HG03575 (cell line): ENCODE data around the gene CHD2.
"Not testable (repeated sequence)": the region's sequence is repeated elsewhere in the genome, so short reads cannot be mapped to it uniquely, and the experiment has no call there.

ENCODE experiments used
- ATAC-seq: cut with Tn5 transposase; IDR thresholded peaks from one replicate; pipeline ENCODE4 v1.9.1; 2021; ENCODE audit not compliant: unreplicated experiment, insufficient number of reproducible peaks, low FRiP score; ENCODE audit errors: extremely low read depth

Gene CHD2

DNA sequence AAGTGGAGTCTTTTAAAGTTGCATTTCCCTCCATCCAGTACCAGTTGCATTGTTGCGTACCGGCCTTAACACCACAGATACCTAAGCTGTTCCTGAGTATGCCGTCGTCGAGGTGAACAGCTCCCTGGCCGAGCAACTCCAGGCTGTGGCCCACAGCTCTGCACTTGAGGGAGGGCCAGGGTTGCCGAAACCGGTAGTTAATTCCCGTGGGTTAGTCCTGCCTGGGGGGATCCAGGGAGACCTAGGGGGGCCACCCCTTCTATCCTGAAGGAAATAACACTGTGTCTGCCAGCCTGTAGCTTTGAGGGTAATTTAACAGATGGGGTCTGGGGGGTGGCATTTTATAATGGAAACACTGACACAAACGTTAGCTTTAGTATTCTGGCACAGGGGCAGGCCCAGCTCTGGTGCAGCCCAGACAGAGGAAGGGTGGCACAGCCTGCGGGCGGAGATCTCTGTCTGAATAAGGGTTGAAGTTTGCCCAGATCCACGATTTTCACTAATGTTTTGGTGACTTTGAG, 128.0 kb downstream of the CHD2 start:
- no peak for ATAC-seq

DNA sequence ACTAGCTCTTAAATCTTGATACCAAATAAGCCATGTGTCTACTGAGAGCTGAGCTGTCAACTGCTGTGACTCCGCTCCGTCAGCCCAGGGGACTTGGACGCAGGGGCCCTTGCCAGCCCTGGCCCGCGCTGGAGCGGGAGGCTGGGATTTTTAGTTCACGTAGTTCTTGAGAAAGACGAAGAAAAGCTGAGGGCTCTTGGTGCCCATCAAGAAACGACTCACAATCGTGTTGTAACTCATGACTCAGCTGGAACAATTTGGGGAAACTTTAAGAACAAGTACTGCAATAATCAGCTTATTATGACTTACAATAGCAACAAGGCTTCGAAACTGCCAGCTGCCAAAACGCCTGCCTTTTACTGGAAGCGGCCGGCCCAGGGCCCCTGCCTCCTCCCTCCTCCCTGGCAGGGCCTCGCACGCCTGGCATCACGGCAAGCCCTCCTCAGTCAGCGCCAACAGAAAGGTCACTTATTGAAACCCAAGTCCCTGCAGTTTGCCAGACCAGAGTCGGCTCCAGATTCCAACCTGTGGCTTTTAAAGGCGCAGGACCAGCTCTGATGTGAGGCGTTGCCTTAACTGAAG, 128.6 kb downstream of the CHD2 start:
- ATAC-seq = no peak

DNA sequence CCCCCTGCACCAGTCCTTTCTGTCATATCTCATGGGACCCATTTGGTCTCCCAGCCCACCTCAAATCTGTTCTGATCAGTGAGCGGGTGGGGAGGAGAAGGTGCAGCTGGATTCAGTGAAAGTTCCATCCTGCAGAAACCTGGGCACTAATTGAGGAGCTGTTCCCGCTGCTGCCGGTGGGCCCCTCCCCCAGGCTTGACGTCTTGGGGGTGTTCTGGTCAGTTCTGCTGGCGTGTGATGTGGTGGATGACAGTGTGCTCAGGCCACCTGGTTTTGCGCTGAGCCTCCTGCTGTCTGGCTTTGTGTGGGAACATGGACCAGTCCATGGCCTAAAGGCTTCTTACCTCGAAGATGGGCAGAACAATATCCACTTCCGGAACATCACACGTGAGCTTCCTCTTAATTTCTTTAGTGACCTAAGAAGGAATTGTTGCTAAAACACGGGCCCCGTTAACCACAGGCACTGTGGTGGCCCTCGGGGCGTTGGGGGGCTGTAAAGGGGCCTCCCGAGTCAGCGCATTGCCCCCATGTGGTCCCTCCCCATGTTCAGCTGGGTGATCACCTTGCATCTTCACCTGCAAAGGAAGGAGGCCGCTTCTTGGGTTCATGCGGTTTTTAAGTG, 129.2 kb downstream of the CHD2 start:
- ATAC-seq = no peak

DNA sequence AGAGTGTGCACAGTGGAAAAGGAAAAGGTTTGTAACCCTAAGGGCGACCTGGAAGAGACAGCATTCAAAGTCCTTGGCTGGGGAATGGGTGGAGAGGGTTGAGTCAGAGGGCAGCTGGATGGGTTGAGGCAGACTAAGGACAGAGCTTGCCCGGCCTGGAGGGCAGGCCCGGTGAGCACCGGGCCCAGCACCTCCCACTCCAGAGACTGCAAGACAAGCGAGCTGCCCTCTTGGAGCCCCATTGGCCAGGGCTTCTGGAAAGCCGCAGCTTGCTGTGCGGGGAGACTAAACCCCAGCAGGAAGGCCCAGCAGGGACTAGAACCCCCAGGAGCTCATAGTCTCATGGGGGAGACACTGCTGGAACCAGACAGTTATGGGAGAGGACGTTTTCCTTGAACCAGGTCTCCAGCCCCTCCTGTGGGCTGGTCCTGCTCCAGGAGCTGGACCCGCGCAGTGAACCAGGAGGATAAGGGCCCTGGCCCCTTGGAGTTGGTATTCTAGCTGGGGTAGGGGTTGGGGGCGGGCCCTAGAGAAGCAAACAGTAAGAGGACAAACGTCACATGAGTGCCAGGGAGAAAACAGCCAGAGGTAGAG, 129.8 kb downstream of the CHD2 start:
- ATAC-seq = no peak

DNA sequence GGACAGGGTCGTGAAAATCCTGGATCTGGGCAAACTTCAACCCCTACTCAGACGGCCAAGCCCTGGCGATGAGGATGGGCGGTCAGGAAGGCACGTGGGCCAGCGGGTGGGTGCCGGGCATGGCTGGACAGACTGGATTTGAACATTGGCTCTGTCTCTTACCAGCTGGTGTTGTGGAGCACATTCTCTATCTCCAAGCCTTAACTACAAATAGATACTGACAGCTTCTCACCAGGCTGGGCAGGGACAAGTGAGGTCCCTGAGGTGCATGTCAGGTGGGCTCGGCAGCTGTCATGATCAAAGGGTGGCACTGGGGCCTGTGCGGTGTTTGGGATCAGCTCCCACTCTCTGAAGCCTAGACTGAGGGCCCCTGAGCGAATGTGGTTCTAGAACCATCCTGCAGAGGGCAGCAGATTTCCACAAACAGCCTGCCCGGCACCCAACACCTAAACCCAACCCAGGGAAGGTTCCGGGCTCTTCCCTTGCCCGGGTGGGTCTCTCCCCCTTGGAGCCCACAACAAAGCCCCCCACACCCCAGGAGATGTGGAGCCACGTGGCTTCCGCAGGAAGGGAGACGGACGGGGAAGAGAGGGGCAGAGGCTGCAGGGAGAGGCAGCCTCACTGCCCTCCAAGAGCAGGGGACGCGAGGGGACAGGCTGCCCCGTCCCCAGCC, 130.4 kb downstream of the CHD2 start:
- ATAC-seq = peak; percentile 55

DNA sequence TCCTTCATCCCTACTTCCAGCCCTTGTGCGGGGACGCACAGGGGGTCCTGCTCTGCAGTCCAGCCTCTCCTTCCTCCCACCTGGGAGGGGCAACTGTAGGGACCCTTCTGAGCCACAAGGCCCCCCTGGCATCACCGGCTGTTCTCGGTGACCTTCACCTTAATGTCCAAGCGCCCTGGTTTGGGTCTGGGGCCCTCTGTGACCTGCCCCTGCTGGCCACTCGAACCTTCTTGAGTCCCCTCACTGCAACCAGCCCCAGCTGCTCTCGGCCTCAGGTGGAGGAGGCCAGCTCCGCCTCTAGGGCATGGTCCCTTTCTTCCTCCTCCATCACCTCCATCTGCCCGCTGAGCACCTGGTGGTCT, 131.0 kb downstream of the CHD2 start:
- no peak for ATAC-seq

DNA sequence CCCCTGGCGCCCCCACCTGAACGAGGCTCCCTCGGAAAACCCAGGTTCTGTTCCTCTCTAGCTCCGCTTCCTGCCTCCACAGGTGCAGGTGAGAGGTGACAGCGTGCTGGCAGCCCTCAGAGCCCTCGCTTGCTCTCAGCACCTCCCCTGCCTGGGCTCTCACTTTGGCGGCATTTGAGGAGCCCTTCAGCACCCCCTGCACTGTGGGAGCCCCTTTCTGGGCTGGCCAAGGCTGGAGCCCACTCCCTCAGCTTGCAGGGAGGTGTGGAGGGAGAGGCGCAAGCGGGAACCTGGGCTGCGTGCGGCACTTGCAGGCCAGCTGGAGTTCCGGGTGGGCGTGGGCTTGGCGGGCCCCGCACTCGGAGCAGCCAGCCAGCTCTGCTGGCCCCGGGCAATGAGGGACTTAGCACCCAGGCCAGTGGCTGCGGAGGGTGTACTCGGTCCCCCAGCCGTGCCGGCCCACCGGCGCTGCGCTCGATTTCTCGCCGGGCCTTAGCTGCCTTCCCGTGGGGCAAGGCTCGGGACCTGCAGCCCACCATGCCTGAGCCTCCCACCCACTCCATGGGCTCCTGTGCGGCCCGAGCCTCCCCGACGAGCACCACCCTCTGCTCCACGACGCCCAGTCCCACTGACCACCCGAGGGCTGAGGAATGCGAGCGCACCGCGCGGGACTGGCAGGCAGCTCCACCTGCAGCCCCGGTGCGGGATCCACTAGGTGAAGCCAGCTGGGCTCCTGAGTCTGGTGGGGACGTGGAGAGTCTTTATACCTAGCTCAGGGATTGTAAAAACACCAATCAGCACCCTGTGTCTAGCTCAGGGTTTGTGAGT, 131.6 kb downstream of the CHD2 start:
- not testable (repeated sequence) for ATAC-seq

DNA sequence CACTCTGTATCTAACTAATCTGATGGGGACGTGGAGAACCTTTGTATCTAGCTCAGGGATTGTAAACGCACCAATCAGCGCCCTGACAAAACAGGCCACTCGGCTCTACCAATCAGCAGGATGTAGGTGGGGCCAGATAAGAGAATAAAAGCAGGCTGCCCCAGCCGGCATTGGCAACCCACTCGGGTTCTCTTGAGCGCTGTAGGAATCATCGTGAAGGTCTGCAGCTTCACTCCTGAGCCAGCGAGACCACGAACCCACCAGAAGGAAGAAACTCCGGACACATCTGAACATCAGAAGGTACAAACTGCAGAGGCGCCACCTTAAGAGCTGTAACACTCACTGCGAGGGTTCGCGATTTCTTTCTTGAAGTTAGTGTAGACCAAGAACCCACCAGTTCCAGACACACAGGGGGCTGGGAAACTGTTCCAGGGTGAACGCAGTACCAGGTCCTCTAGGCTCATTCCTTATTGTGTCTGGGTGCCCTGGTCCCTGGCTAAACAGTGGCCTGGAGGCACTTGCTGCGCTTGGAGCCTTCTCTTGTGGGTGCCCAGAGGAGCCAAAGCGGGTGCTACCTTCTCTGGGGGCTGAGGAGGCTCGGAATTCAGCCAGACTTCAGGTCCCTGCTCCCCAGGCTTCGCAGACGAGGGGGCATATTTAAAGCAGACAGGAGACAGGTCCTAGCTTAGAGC, 132.5 kb downstream of the CHD2 start:
- not testable (repeated sequence) for ATAC-seq

DNA sequence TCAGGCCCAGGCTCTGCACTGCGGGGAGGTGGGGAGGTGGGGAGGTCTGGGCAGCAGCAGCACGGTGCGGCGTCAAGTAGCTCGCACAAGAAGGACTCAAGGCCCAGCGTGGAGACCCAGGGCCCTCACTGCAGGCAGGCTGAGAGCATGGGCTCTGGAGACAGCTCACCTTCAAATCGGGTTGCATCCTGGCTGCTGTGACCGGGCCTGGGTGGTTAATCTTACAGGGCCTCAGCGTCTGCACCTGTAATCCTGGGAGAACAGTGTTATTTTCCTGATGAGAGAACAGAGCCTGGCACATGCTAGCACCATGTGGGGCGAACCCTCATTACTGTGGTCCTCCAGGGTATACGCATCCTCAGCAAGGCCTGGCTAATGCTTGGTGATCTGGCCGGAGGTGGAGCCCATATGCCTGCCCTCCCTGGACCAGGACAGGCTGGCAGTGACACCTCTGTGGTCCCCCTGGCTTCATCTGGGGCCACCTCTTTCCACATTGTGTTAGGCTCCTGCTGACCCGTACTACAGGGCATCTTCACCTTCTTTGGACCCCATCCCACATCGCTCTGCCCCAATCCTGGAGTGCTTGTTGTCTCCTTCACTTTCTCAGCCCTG, 133.4 kb downstream of the CHD2 start:
- ATAC-seq = no peak

DNA sequence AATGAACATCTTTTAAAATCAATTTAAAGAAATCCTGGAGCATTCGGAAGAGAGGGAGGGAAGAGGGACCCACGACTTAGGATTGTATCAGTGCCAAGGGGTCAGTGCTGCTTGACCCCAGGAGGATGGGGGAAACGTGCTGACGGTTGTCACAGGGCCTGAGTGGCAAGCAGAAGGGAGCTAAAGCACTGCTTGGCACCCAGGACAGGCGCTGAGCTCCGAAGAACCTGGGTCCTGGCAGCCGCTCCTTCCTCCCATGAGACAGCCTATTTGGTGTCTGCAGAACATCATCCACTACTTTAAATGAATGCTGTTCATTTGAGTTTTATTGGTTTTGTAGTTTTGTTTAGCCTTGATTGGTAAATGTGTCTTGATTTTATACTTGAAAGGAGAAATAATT, 134.4 kb downstream of the CHD2 start:
- ATAC-seq = no peak

DNA sequence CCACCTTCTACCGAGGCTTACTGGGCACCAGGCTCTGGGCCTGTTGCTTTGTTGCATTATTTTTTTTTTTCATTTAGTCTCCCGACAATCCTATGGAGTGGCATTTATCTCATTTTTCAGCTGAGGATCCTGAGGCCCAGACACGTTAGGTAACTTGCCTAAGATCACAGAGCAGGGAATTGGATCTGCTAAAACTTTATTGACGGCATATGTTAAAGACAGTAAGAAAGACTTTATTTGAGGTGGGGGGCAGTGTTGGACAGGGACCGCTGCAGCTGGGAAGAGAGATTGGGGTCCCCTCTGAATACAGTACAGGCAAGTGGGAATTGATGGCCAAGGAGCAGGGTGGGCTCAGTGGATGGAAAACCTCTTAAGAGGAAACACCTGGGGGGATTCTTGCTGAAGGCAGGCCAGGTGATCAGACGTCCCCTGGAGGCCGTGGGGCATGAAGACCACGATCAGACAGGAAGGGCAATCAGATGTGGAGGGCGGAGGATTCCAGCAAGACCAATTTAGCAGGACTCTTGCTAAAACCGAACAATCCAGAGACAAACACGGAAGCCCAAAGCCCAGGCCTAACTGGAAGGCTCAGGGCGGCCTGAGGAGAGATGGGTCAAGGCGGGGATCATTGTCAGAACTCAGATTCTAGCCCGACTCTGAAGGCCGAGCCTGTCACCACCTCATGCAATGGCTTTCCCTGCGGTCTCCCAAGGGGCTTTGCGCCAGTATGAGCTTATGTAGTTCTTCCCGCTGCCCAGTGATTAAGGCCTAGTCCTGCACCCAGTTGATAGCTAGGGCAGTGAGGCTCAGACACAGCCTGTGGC, 135.2 kb downstream of the CHD2 start:
- no peak for ATAC-seq

DNA sequence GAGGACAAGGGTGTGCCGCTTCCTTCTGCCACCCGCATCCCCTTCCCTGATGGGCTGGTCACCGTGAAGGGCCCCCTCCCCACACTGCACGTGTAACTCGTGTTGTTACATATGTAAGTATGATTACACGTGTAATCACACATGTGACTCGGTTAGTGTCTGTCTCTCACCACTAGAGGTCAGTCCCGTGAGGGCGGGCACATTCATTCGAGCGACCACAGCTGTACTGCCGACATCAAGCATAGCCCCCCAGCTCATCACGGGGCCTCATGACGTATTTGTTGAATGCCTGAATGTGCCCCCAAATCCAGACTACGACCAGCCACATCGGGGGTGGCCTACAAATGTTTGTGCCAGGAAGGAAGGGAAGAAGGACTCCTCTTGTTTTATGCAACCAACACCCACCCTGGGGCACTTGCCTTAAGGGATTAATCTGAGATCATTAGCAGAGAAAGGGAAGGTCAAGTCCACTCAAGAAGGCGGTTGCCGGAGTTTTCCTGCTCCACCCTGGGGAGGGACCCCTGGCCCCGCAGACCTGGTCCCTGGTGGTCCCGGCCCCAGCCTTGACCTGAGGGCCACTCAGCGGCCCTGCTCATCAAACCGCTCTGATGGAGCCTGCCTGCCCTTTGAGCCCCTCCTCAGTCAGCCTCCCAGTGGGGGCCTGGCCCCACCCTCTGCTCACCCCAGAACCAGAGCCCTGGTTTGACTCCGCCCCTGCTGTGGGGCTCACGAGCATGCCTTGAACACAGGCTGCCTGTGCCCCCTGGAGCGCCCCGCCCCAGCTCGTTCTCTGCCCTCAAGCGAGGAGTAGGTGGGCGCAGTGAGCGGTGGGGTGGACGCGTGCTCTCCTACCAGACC, 136.1 kb downstream of the CHD2 start:
- peak; percentile 46 for ATAC-seq

DNA sequence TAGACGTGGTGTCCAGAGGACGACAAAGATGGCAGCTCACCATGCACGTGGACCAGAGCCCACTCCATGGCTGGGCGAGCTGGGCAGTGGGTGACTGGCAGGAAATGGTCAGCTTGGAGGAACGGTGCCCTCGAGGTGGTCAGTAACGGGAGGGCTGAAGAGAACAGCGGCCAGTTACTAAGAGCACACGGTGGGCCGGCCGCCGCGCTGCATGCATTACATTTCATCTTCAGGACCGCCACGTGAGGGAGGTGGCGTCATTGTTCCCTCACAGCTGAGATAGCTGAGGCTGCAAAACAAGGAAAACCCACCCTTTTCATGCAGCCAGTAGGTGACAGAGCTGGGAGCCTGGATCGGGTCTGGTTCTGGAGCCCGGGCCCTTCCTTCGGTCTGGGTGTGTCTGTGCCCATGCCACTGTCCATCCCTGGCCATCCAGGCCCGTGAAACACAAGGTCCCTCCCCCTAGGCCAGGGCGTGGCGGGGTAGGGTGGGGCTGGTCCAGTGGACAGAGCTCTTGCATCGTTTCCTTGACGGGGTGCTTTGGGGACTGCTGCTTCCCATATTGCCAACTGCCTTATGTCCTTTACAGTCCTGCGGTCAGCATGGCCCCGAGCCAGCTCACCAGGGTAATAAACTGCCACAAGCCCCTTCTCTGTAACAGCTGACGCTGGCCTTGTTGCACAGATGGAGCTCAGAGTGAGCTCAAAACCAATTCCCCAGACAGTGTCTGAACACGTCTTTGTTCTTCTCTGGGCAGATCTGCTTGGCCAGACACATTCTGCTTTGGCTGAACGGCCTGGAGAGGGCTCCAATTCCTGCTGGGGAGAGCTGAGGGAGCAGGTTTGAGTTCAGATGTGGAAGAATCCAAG, 137.1 kb downstream of the CHD2 start:
- no peak for ATAC-seq

DNA sequence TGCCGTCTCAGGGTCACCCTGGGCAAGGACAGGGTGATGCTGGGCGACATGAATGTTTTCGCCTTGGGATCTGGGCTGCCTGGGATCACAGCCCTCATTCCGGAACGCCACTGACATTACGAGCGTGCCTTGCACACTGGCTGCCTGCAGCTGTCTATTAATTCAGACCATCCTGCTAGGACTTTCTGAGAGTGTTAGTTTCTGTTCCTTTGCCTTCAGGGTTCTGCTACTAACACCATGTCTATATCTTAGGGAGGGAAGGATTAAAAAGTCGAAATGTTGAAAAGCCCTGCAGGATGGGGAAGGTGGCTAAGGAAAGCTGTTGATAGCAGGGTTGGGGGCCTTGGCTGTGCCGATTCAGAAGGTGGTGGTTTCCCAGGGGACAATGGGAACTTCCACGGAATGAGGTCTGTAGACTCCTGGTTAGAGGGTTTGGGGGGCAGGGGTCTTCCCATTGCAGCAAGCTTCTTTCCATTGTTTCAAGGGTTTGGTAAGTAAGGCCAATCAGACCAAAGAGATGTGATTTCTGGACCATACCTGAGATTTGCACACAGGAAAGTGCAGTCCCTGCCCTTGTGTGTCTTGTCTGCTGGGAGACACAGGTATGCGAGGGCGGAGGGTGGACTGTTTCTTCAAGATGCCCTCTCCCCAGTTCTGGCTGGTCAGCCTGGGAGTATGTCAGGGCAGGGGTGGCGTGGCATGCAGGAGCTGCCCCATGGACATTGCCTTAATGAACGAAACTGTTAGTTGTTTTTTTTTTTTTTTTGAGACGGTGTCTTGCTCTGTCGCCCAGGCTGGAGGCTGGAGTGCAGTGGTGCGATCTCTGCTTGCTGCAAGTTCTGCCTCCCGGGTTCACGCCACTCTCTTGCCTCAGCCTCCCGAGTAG, 137.9 kb downstream of the CHD2 start:
- no peak for ATAC-seq
